Muscle layer of duodenum (tissue), 2 donors: ENCODE data around the gene UPK3B.
"Not testable (repeated sequence)": the region's sequence is repeated elsewhere in the genome, so short reads cannot be mapped to it uniquely, and the experiment has no call there.

Source experiments
- H3K27ac ChIP-seq: one replicate; pipeline ENCODE4 v1.7.0; 2013; ENCODE audit warnings: mild to moderate bottlenecking, low read length
- H3K27me3 ChIP-seq: one replicate; pipeline ENCODE4 v1.7.0; 2013; ENCODE audit warnings: low read depth, mild to moderate bottlenecking, control low read depth, low read length
- H3K36me3 ChIP-seq, 2 donors: one replicate each; pipeline ENCODE4 v1.7.0; 2013; ENCODE audit warnings: low read length in 2 of 2, control low read depth in 1 of 2, mild to moderate bottlenecking in 1 of 2; ENCODE audit not compliant: insufficient read depth in 2 of 2, control insufficient read depth in 1 of 2
- H3K4me1 ChIP-seq, 2 donors: one replicate each; pipeline ENCODE4 v1.7.0; 2013; ENCODE audit warnings: low read length in 2 of 2, mild to moderate bottlenecking in 2 of 2, control low read depth in 1 of 2, moderate library complexity in 1 of 2; ENCODE audit not compliant: insufficient read depth in 2 of 2, control insufficient read depth in 1 of 2
- H3K4me3 ChIP-seq, 2 donors: one replicate each; pipeline ENCODE4 v1.7.0; 2013; ENCODE audit warnings: low read length in 2 of 2, low read depth in 1 of 2, mild to moderate bottlenecking in 1 of 2
- H3K9me3 ChIP-seq, 2 donors: one replicate each; pipeline ENCODE4 v1.7.0; 2013; ENCODE audit warnings: low read length in 2 of 2, control low read depth in 1 of 2, mild to moderate bottlenecking in 1 of 2; ENCODE audit not compliant: control insufficient read depth in 1 of 2
- donor health status: healthy.

Gene UPK3B

DNA sequence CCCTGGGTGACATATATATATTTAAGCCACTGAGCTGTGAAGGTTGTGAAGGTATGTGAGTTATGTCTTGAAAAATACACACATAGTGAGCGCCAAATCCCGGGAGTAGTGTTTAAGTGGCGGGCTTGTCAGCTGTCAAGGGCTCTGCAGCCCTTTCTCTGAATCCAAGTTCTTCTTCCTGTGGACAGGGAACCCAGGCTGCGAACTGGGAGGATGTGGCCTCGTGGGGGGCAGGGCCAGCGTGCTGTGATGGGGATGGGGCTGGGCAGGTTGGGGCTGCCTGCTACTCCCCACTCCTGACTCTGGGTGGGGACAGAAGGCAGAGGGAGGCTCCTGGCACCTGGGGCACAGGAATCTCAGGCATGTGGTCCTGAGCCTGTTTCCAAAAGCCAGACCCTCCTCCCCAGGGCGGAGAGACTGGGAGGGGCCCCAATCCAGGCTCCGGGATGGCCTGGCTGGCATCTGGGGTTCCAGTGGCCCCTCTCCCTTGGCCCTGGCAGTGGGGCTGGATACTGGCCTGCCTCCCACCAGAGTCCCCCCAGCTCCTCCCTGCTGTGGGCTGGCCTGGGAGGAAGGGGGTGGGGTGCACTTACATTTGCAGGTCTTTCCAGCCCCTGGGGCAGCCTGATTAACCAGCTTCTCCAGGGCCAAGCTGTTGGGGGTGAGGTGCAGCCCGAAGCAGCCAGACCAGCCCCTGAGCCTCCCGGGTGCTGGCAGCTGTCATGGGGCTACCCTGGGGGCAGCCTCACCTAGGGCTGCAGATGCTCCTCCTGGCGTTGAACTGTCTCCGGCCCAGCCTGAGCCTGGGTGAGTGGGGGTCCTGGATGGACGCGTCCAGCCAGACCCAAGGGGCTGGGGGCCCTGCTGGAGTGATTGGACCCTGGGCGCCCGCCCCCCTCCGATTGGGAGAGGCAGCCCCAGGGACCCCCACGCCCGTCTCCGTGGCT lies at the start of gene UPK3B:
Gene UPK3B, plus strand, starts transcription at position 622 of the 947 bp plus-strand sequence. Its CDS starts 101 bp downstream, at position 723.
- Histone ChIP-seq H3K4me1 (no peaks in the 10 kb centered on the region), H3K4me3 (no peak within 1 kb of the TSS), H3K27me3 (no peaks in the 10 kb centered on the region), H3K9me3 (no peaks in the 10 kb centered on the region), H3K27ac (no peak within 1 kb of the TSS), H3K36me3 (peaks cover 0 to 22% of the 10 kb centered on the region in 2 donors)

DNA sequence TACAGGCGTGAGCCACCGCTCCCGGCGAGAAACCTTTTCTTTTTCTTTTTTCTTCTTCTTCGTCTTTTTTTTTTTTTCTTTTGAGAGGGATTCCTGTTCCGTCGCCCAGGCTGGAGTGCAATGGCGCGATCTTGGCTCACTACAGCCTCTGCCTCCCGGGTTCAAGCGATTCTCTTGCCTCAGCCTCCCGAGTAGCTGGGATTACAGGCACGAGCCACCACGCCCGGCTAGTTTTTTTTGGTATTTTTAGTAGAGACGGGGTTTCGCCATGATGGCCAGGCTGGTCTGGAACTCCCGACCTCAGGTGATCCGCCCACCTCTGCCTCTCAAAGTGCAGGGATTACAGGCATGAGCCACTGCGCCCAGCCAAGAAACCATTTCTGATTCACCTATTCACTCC lies 49.6 kb upstream of the UPK3B start:
- H3K27ac ChIP-seq, H3K27me3 ChIP-seq, H3K4me3 ChIP-seq, H3K4me1 ChIP-seq, H3K9me3 ChIP-seq, H3K36me3 ChIP-seq: not testable (repeated sequence)

DNA sequence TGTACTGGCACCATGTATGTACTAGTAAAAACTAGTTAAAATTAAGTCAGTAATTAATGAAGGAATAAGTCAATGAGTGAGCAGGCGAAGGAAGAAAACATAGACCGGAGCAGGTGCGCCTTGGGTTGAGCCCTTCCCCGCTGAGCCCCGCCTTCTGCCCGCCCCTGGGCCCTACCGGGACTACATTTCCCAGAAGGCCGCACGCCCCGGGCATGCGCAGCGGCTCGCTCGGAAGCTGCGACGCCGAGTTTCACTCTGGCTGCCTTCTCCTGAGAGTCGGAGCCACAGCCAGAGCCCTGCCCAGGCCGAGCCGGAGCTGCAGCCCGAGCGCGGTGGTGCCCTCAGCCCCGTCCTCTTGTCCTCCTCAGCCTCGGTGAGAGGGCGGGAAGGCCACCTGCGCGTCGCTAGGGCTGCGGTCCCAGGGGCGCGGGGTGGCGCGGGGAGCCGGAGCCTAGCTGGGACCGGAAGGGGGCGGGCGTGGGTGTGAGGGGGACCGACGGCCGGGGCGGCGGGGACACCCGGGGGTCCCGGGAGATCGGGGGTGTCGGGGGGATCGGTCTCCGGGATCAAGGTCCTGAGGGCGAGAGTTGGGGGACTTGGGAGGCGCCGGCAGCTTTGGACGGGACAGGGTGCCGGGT lies 48.8 kb upstream of the UPK3B start, which contains the start of gene DTX2:
Gene DTX2, plus strand, starts transcription at position 246 of the 638 bp plus-strand sequence. CDS start 18,801 bp downstream, outside the sequence.
- not testable (repeated sequence) for H3K9me3 ChIP-seq, H3K36me3 ChIP-seq, H3K27ac ChIP-seq, H3K27me3 ChIP-seq, H3K4me1 ChIP-seq
- H3K4me3 ChIP-seq: peak within 1 kb of the TSS in 1 of 2 donors; percentile 45

DNA sequence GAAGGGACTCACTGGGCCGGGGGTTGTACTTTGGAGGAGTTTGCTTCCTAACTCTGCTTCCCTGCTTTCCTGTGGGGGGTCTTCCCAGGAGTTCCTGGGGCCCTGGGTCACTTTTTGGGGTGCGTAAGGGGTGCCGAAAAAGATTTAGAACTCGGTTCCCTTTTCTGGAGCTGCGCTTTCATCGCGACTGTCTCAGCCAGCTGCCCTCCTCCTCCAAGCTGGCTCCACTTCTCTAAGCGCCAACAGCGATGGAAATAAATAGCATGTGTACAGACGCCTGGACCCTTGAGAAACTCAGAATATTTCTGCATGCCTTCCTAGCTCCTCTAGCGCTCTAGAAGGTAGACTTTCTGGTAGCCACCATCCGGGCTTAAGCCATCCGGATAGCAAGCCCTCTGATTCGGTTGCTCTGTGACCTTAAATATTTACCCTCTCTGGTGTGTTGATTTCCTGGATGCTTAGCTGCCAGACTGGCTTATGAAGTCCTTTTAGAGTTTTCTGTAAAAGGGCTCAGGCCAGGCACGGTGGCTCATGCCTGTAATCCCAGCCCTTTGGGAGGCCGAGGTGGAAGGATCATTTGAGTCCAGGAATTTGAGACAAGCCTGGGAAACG lies 48.0 kb upstream of the UPK3B start:
- H3K27ac ChIP-seq, H3K4me1 ChIP-seq, H3K9me3 ChIP-seq, H3K36me3 ChIP-seq, H3K4me3 ChIP-seq, H3K27me3 ChIP-seq: not testable (repeated sequence)

- not testable (repeated sequence) for H3K27ac ChIP-seq, H3K27me3 ChIP-seq, H3K4me3 ChIP-seq, H3K36me3 ChIP-seq, H3K4me1 ChIP-seq, H3K9me3 ChIP-seq
Observed at GRCh38 chr7:76464959-76465358, 45.4 kb upstream of the UPK3B start.

- H3K9me3 ChIP-seq, H3K36me3 ChIP-seq, H3K27ac ChIP-seq, H3K4me1 ChIP-seq, H3K27me3 ChIP-seq, H3K4me3 ChIP-seq: not testable (repeated sequence)
Observed at GRCh38 chr7:76465950-76466349, 44.4 kb upstream of the UPK3B start.

DNA sequence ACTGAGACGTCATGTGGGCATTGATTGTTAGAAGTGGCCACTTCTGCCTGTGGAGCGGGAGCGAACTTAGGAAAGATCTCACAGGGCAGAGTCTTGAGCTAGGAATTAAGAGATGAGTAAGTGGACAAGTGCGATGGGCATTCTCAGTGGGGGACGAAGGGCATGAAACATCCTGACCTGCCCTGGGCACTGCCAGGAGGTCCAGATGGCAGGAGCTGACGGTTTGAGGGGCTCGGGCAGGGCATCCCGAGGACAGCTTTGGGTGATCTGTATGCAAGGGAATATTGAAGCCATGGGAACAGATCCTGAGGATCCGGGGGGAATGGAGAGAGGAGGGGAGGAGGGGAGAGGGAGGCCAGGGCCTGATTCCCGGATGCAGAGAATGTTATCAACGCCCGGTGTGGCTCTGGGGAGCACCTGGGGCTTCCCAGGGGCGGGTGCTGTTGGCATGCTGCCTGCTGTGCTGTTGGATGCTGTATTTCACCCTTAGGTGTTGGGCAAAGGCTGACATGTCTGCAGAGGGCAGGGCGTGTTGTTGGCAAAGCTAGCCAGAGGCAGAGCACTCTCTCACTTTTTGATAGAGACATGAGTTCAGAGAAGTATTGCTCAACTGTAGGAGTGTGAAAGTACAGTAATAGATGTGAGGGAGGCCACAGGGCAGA lies 42.5 kb upstream of the UPK3B start:
- H3K4me3 ChIP-seq, H3K9me3 ChIP-seq, H3K4me1 ChIP-seq, H3K36me3 ChIP-seq, H3K27me3 ChIP-seq, H3K27ac ChIP-seq: not testable (repeated sequence)

DNA sequence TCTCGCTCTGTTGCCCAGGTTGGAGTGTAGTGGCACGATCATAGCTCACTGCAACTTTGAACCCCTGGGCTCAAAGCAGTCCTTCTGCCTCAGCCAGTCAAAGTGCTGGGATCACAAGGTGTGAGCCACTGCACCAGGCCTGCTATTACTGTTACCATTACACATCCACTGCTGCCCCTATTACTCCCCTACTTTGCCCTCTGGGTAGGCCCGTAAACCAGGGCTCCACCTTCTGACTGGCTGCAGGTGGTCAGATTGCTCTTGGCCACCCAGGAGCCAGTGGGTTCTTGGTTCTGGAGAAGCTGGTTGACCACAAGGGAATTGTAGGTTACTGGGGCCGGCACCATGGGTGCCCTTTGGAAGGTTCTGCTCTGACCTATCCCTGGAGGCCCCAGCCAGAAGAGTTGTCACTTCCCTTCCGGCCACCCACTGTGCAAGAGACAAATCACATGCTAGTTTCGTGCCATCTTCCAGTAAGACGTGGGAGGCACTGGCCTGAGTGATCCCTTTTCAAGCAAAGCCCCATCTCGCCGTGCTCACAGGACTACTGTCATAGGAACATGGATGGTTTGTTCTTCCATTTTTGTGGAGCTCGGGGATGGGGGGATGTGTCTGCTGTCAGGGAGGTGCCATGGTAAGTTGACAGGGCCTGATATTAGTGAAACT lies 38.7 kb upstream of the UPK3B start:
- not testable (repeated sequence) for H3K4me3 ChIP-seq, H3K27me3 ChIP-seq, H3K4me1 ChIP-seq, H3K9me3 ChIP-seq, H3K27ac ChIP-seq, H3K36me3 ChIP-seq

GRCh38 chr7:76473097-76473496 lies 37.3 kb upstream of the UPK3B start:
- not testable (repeated sequence) for H3K27ac ChIP-seq, H3K36me3 ChIP-seq, H3K9me3 ChIP-seq, H3K4me3 ChIP-seq, H3K4me1 ChIP-seq, H3K27me3 ChIP-seq

GRCh38 chr7:76476280-76476679 lies 34.1 kb upstream of the UPK3B start:
- not testable (repeated sequence) for H3K27ac ChIP-seq, H3K9me3 ChIP-seq, H3K27me3 ChIP-seq, H3K36me3 ChIP-seq, H3K4me3 ChIP-seq, H3K4me1 ChIP-seq
